SK-N-SH (cell line): Measurements from ENCODE around the gene RAB33B. TPM values are rescaled to one million over a fixed set of nuclear protein-coding genes. Genes with fewer than 3 reads are reported as not detected.

Experiments
- CTCF ChIA-PET: fragments of 300-600, 350-600 bp; formaldehyde crosslinking; extraction: SDS; loops from one replicate; lab custom pipeline; 2021; lab: Yijun Ruan, JAX
- POLR2A ChIA-PET: fragments of 350-600 bp; sonication (Branson Sonifier 250); formaldehyde crosslinking; extraction: SDS; loops from one replicate; lab custom pipeline; 2020; ENCODE audit warnings: antibody characterized with exemption, inconsistent platforms; lab: Yijun Ruan, JAX
- DNase-seq: peaks from one replicate; pipeline ENCODE4 v3.0.0; 2012
- H2AFZ ChIP-seq: fragments of 200-600 bp; sonication (generic); 2 replicates; pipeline ENCODE4 v1.8.1; 2016; ENCODE audit warnings: antibody characterized with exemption, mild to moderate bottlenecking, low read depth
- H3F3A ChIP-seq: fragments of 200-600 bp; sonication (generic); replicated peaks from 2 replicates; pipeline ENCODE3; 2016; ENCODE audit warnings: antibody characterized with exemption, mild to moderate bottlenecking; ENCODE audit not compliant: insufficient read depth
- H3K27ac ChIP-seq, 2 experiments: fragments of 200-500 bp in 1 of 2; fragments of 200-600 bp in 1 of 2; sonication (Bioruptor generic) in 1 of 2; sonication (generic), shearing (Covaris generic) in 1 of 2; 2 replicates each; pipeline versions ENCODE4 v1.5.1 to v1.6.1; 2014 to 2016; ENCODE audit warnings: low read depth in 2 of 2, inconsistent platforms in 1 of 2, low read length in 1 of 2, mild to moderate bottlenecking in 1 of 2, mixed read lengths in 1 of 2
- H3K27me3 ChIP-seq: fragments of 200-600 bp; sonication (generic), shearing (Covaris generic); 2 replicates; pipeline ENCODE4 v1.6.1; 2016; ENCODE audit warnings: mixed run types; ENCODE audit not compliant: insufficient read depth
- H3K36me3 ChIP-seq, 2 experiments: fragments of 200-500 bp in 1 of 2; fragments of 200-600 bp in 1 of 2; sonication (Bioruptor generic) in 1 of 2; sonication (generic) in 1 of 2; replicated peaks in 1 of 2; 2 replicates each; pipeline versions ENCODE3 to v1.5.1; 2014 to 2016; ENCODE audit warnings: low read length in 1 of 2, mild to moderate bottlenecking in 1 of 2; ENCODE audit not compliant: insufficient read depth in 2 of 2, control insufficient read depth in 1 of 2
- H3K4me1 ChIP-seq, 2 experiments: fragments of 200-500 bp in 1 of 2; fragments of 200-600 bp in 1 of 2; sonication (Bioruptor generic) in 1 of 2; sonication (generic), shearing (Covaris generic) in 1 of 2; 2 replicates each; pipeline versions ENCODE4 v1.5.1 to v1.6.1; 2014 to 2016; ENCODE audit warnings: low read depth in 1 of 2, low read length in 1 of 2, mixed run types in 1 of 2; ENCODE audit not compliant: insufficient read depth in 2 of 2, control insufficient read depth in 1 of 2
- H3K4me2 ChIP-seq: fragments of 200-600 bp; sonication (generic), shearing (Covaris generic); 2 replicates; pipeline ENCODE4 v1.6.1; 2017; ENCODE audit warnings: mixed run types
- H3K4me3 ChIP-seq, 2 experiments: fragments of 200-500 bp in 1 of 2; fragments of 200-600 bp in 1 of 2; sonication (Bioruptor generic) in 1 of 2; sonication (generic), shearing (Covaris generic) in 1 of 2; 2 replicates each; pipeline versions ENCODE4 v1.5.1 to v1.8.1; 2014 to 2016; ENCODE audit warnings: low read depth in 2 of 2, inconsistent platforms in 1 of 2, low read length in 1 of 2, mild to moderate bottlenecking in 1 of 2, mixed read lengths in 1 of 2, moderate library complexity in 1 of 2
- H3K79me2 ChIP-seq: fragments of 200-600 bp; sonication (generic); 2 replicates; pipeline ENCODE4 v1.8.1; 2017; ENCODE audit warnings: mild to moderate bottlenecking; ENCODE audit not compliant: insufficient read depth
- H3K9ac ChIP-seq: fragments of 200-600 bp; sonication (generic); 2 replicates; pipeline ENCODE4 v1.6.1; 2017; ENCODE audit warnings: mixed run types
- H3K9me2 ChIP-seq: fragments of 200-600 bp; sonication (generic); 2 replicates; pipeline ENCODE4 v1.6.1; 2017; ENCODE audit warnings: mixed run types
- H3K9me3 ChIP-seq: fragments of 200-600 bp; sonication (generic); 2 replicates; pipeline ENCODE4 v1.6.1; 2017; ENCODE audit warnings: mixed run types, mild to moderate bottlenecking, moderate library complexity
- H4K20me1 ChIP-seq: fragments of 200-600 bp; sonication (generic); 2 replicates; pipeline ENCODE4 v1.6.1; 2017; ENCODE audit warnings: mild to moderate bottlenecking, mixed run types; ENCODE audit not compliant: insufficient read depth
- ELF1 ChIP-seq: IDR thresholded peaks from 2 replicates; pipeline ENCODE4 v1.4.0; 2012
- EP300 ChIP-seq, 2 experiments: IDR thresholded peaks; 2 replicates each; pipeline versions ENCODE4 v1.4.0 to v1.6.1; 2012; ENCODE audit warnings: borderline replicate concordance in 1 of 2, low read depth in 1 of 2, low read length in 1 of 2
- FOSL2 ChIP-seq: IDR thresholded peaks from 2 replicates; pipeline ENCODE4 v1.4.0; 2012; ENCODE audit warnings: low read depth, mild to moderate bottlenecking, moderate library complexity, borderline replicate concordance
- FOXJ3 ChIP-seq: sonication (generic); formaldehyde crosslinking; IDR thresholded peaks from 2 replicates; pipeline ENCODE4 v1.5.1; 2020; ENCODE audit warnings: mild to moderate bottlenecking, missing genetic modification reagents
- FOXM1 ChIP-seq: IDR thresholded peaks from 2 replicates; pipeline ENCODE4 v1.4.0; 2012; ENCODE audit warnings: low read depth, mild to moderate bottlenecking
- GABPA ChIP-seq: IDR thresholded peaks from 2 replicates; pipeline ENCODE4 v1.4.0; 2012; ENCODE audit warnings: low read depth, mild to moderate bottlenecking
- GATA2 ChIP-seq: sonication (generic); formaldehyde crosslinking; IDR thresholded peaks from 2 replicates; pipeline ENCODE4 v1.5.0; 2020; ENCODE audit warnings: mild to moderate bottlenecking, missing genetic modification reagents
- JUND ChIP-seq: IDR thresholded peaks from 2 replicates; pipeline ENCODE4 v1.4.0; 2012
- MAX ChIP-seq: IDR thresholded peaks from 2 replicates; pipeline ENCODE4 v1.4.0; 2012; ENCODE audit warnings: low read depth
- MEF2A ChIP-seq: IDR thresholded peaks from 2 replicates; pipeline ENCODE4 v1.4.0; 2012; ENCODE audit warnings: low read depth, borderline replicate concordance
- MXI1 ChIP-seq: IDR thresholded peaks from 2 replicates; pipeline ENCODE4 v1.6.1; 2012; ENCODE audit warnings: mild to moderate bottlenecking, low read depth, low read length, improper control_type of control experiment
- NRF1 ChIP-seq: IDR thresholded peaks from 2 replicates; pipeline ENCODE4 v1.6.1; 2012; ENCODE audit warnings: low read depth, mild to moderate bottlenecking, low read length
- POLR2AphosphoS5 ChIP-seq: IDR thresholded peaks from 2 replicates; pipeline ENCODE4 v1.6.1; 2012; ENCODE audit warnings: low read depth, low read length
- RCOR1 ChIP-seq: fragments of 150-350 bp; IDR thresholded peaks from 2 replicates; pipeline ENCODE4 v1.6.1; 2017; ENCODE audit warnings: antibody characterized with exemption, low read length
- TAF1 ChIP-seq: IDR thresholded peaks from 2 replicates; pipeline ENCODE4 v1.6.1; 2012; ENCODE audit warnings: low read depth, mild to moderate bottlenecking, low read length, moderate library complexity, borderline replicate concordance
- TCF12 ChIP-seq: IDR thresholded peaks from 2 replicates; pipeline ENCODE4 v1.4.0; 2012
- USF2 ChIP-seq: fragments of 150-350 bp; IDR thresholded peaks from 2 replicates; pipeline ENCODE4 v1.6.1; 2017; ENCODE audit warnings: antibody characterized with exemption, low read length, low read depth, borderline replicate concordance
- YY1 ChIP-seq: IDR thresholded peaks from 2 replicates; pipeline ENCODE4 v1.4.0; 2012; ENCODE audit warnings: low read depth, mild to moderate bottlenecking
- WGBS: methylation state at CpG from one replicate; pipeline ENCODE4 v1.1.6; 2017; ENCODE audit warnings: low lambda C conversion rate; 5-methylcytosine and 5-hydroxymethylcytosine counted together
- polyA plus RNA-seq, 3 experiments: library from polyadenylated mRNA; depleted of rRNA; stranded (reverse); fragments of >200 nt; gene quantifications; 2 replicates each; pipeline ENCODE4 v1.2.3, GENCODE V29; 2012
- TF ChIP-seq, protein P1 (sequence below): IDR thresholded peaks from 2 replicates; pipeline ENCODE4 v1.4.0; 2012; ENCODE audit warnings: low read depth, borderline replicate concordance
- TF ChIP-seq, protein P2 (sequence below): IDR thresholded peaks from 2 replicates; pipeline ENCODE4; 2012
- TF ChIP-seq, protein P3 (sequence below): fragments of 200-600 bp; sonication (generic); IDR thresholded peaks from 2 replicates; pipeline ENCODE4 v1.6.1; 2017; ENCODE audit warnings: antibody characterized with exemption, mild to moderate bottlenecking, moderate library complexity
- TF ChIP-seq, protein P4 (sequence below): IDR thresholded peaks from 2 replicates; pipeline ENCODE4 v1.6.1; 2012; ENCODE audit warnings: mild to moderate bottlenecking, low read depth, low read length, moderate library complexity

Gene RAB33B
- polyA plus RNA-seq, 1 of the 3 experiments (the other 2 are of a cell fraction): 2.3 TPM

GRCh38 chr4:139470997-139471665 lies 17.2 kb downstream of the RAB33B start (continued):
- TF ChIP-seq RCOR1 (no peak), EP300 (IDR thresholded peaks at IDR 0.05; ENCODE audit: borderline replicate concordance in 1 of 2, low read depth in 1 of 2, low read length in 1 of 2) (no peak), TAF1 (no peak), MAX (no peak), ELF1 (no peak), FOXM1 (no peak), FOXJ3 (no peak)
- TF ChIP-seq, protein P1, sequence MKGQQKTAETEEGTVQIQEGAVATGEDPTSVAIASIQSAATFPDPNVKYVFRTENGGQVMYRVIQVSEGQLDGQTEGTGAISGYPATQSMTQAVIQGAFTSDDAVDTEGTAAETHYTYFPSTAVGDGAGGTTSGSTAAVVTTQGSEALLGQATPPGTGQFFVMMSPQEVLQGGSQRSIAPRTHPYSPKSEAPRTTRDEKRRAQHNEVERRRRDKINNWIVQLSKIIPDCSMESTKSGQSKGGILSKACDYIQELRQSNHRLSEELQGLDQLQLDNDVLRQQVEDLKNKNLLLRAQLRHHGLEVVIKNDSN: no peak

GRCh38 chr4:139472852-139473251 lies 18.9 kb downstream of the RAB33B start:
- Histone ChIP-seq H3K79me2 (peaks cover 35% of the 10 kb centered on the region), H3K4me2 (no peak overlapping the region), H3K9me2 (no peaks in the 10 kb centered on the region), H3K36me3 (peaks cover 14 to 35% of the 10 kb centered on the region in 2 experiments), H3K4me1 (no peaks in the 10 kb centered on the region), H3K9me3 (no peaks in the 10 kb centered on the region; the same call in 1 of the 2 replicates), H3F3A (peaks cover 7% of the 10 kb centered on the region), H3K27ac (no peak overlapping the region; a peak in 1 of 4 replicates), H3K9ac (no peak overlapping the region), H3K4me3 (no peak overlapping the region), H2AFZ (no peak overlapping the region), H3K27me3 (no peaks in the 10 kb centered on the region), H4K20me1 (no peaks in the 10 kb centered on the region)
- no peak for DNase-seq
- 77% methylated on average over 3 of the region's 3 CpGs for WGBS
- POLR2A ChIA-PET: no interaction called here
- CTCF ChIA-PET: interaction anchor here (0.9 to 1.3 kb wide), 2 partner anchors 25 to 110 kb away, joined by 3 read pairs; no protein-coding TSS in a partner anchor
- TF ChIP-seq JUND: no peak
- no peak for TF ChIP-seq TCF12
- TF ChIP-seq RCOR1: no peak
- no peak for TF ChIP-seq YY1
- TF ChIP-seq, protein P2, sequence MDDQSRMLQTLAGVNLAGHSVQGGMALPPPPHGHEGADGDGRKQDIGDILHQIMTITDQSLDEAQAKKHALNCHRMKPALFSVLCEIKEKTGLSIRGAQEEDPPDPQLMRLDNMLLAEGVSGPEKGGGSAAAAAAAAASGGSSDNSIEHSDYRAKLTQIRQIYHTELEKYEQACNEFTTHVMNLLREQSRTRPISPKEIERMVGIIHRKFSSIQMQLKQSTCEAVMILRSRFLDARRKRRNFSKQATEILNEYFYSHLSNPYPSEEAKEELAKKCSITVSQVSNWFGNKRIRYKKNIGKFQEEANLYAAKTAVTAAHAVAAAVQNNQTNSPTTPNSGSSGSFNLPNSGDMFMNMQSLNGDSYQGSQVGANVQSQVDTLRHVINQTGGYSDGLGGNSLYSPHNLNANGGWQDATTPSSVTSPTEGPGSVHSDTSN: no peak
- no peak for TF ChIP-seq NRF1
- no peak for TF ChIP-seq USF2
- TF ChIP-seq MAX: no peak
- TF ChIP-seq EP300 (IDR thresholded peaks at IDR 0.05; ENCODE audit: borderline replicate concordance in 1 of 2, low read depth in 1 of 2, low read length in 1 of 2): no peak
- no peak for TF ChIP-seq FOSL2
- TF ChIP-seq, protein P3, sequence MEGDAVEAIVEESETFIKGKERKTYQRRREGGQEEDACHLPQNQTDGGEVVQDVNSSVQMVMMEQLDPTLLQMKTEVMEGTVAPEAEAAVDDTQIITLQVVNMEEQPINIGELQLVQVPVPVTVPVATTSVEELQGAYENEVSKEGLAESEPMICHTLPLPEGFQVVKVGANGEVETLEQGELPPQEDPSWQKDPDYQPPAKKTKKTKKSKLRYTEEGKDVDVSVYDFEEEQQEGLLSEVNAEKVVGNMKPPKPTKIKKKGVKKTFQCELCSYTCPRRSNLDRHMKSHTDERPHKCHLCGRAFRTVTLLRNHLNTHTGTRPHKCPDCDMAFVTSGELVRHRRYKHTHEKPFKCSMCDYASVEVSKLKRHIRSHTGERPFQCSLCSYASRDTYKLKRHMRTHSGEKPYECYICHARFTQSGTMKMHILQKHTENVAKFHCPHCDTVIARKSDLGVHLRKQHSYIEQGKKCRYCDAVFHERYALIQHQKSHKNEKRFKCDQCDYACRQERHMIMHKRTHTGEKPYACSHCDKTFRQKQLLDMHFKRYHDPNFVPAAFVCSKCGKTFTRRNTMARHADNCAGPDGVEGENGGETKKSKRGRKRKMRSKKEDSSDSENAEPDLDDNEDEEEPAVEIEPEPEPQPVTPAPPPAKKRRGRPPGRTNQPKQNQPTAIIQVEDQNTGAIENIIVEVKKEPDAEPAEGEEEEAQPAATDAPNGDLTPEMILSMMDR: no peak
- TF ChIP-seq, protein P4, sequence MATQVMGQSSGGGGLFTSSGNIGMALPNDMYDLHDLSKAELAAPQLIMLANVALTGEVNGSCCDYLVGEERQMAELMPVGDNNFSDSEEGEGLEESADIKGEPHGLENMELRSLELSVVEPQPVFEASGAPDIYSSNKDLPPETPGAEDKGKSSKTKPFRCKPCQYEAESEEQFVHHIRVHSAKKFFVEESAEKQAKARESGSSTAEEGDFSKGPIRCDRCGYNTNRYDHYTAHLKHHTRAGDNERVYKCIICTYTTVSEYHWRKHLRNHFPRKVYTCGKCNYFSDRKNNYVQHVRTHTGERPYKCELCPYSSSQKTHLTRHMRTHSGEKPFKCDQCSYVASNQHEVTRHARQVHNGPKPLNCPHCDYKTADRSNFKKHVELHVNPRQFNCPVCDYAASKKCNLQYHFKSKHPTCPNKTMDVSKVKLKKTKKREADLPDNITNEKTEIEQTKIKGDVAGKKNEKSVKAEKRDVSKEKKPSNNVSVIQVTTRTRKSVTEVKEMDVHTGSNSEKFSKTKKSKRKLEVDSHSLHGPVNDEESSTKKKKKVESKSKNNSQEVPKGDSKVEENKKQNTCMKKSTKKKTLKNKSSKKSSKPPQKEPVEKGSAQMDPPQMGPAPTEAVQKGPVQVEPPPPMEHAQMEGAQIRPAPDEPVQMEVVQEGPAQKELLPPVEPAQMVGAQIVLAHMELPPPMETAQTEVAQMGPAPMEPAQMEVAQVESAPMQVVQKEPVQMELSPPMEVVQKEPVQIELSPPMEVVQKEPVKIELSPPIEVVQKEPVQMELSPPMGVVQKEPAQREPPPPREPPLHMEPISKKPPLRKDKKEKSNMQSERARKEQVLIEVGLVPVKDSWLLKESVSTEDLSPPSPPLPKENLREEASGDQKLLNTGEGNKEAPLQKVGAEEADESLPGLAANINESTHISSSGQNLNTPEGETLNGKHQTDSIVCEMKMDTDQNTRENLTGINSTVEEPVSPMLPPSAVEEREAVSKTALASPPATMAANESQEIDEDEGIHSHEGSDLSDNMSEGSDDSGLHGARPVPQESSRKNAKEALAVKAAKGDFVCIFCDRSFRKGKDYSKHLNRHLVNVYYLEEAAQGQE: no peak
- TF ChIP-seq MEF2A: no peak
- no peak for TF ChIP-seq POLR2AphosphoS5
- no peak for TF ChIP-seq FOXJ3
- TF ChIP-seq MXI1: no peak
- TF ChIP-seq GATA2 (CRISPR knock-in tag): no peak
- no peak for TF ChIP-seq GABPA
